Gastroesophageal sphincter (tissue), 4 donors: ENCODE results near the gene SPOP. TPM values are rescaled to one million over a fixed set of nuclear protein-coding genes. Genes with fewer than 3 reads are reported as not detected.

Experiments
- ATAC-seq: fragments of 150-250 bp; one replicate; pipeline ENCODE4 v1.9.1; 2016; ENCODE audit warnings: mild to moderate bottlenecking, moderate library complexity
- H3K27ac ChIP-seq, 4 donors: fragments of 200-600 bp; sonication (generic) in 3 of 4; 1 replicate in 3 of 4; 2 replicates in 1 of 4; pipeline ENCODE4 v1.5.1; 2016 to 2019
- H3K27me3 ChIP-seq: fragments of 200-600 bp; sonication (generic); one replicate; pipeline ENCODE4 v1.5.1; 2019
- H3K36me3 ChIP-seq, 2 donors: fragments of 200-600 bp; sonication (generic); one replicate each; pipeline ENCODE4 v1.5.1; 2019; ENCODE audit warnings: control low read depth in 1 of 2
- H3K4me1 ChIP-seq, 3 donors: fragments of 200-600 bp; sonication (generic); 1 replicate in 2 of 3; 2 replicates in 1 of 3; pipeline ENCODE4 v1.5.1; 2016 to 2019; ENCODE audit warnings: control low read depth in 2 of 3
- H3K4me3 ChIP-seq, 2 donors: fragments of 200-600 bp; sonication (generic); one replicate each; pipeline ENCODE4 v1.5.1; 2019; ENCODE audit warnings: mild to moderate bottlenecking in 1 of 2, moderate library complexity in 1 of 2
- H3K9me3 ChIP-seq, 3 donors: fragments of 200-600 bp; sonication (generic); one replicate each; pipeline ENCODE4 v1.5.1; 2017 to 2019; ENCODE audit warnings: control low read depth in 2 of 3
- EP300 ChIP-seq: sonication (generic); formaldehyde crosslinking; IDR thresholded peaks from one replicate; pipeline ENCODE4 v1.6.1; 2017; ENCODE audit warnings: antibody characterized with exemption, mild to moderate bottlenecking
- POLR2A ChIP-seq, 2 donors: fragments of 450-650 bp; IDR thresholded peaks; one replicate each; pipeline ENCODE4 v1.6.1; 2017; ENCODE audit warnings: antibody characterized with exemption in 2 of 2, mild to moderate bottlenecking in 2 of 2, moderate library complexity in 1 of 2
- POLR2AphosphoS5 ChIP-seq: sonication (generic); formaldehyde crosslinking; IDR thresholded peaks from one replicate; pipeline ENCODE4 v1.6.1; 2017; ENCODE audit warnings: antibody characterized with exemption
- WGBS, 2 donors: methylation state at CpG; one replicate each; pipeline ENCODE4 v1.1.5; 2018; ENCODE audit warnings: low coverage in 1 of 2; 5-methylcytosine and 5-hydroxymethylcytosine counted together
- total RNA-seq, 4 donors: library from RNA; depleted of rRNA; stranded (reverse); fragments of >200 nt; gene quantifications; one replicate each; pipeline ENCODE4 v1.1.0, GENCODE V29; 2016
- TF ChIP-seq, protein P1 (sequence below), 4 experiments: fragments of 200-600 bp in 2 of 4; fragments of 450-650 bp in 2 of 4; sonication (generic) in 1 of 4; IDR thresholded peaks; one replicate each; pipeline ENCODE4 v1.5.1; 2017 to 2019; ENCODE audit warnings: antibody characterized with exemption in 4 of 4, mild to moderate bottlenecking in 2 of 4, moderate library complexity in 2 of 4

Gene SPOP
- total RNA-seq, 4 donors from 2014 or later = 159 to 268 (median 176) TPM

DNA sequence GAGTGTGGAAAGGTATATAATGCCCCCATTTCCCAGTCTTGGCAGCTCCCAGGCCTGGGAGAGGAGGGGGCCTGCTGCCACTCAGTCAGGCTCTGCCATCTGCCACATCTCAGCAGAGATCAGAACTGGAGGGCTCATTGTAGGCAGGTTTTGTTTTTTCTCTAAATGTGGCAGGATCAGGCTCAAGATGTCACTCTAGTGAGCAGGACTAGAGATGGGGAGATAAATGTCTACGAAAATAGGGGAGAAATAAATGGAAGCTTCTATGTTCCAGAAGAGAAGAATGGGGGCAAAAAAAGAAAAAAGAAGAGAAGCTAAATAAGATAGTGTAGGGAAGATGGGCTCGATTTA is 88.3 kb downstream of the SPOP start:
- ATAC-seq = no peak
- no peaks in the 10 kb centered on the region for H3K4me1 ChIP-seq
- TF ChIP-seq POLR2A (IDR thresholded peaks at IDR 0.05) (no peak), EP300 (no peak), POLR2AphosphoS5 (no peak)
- TF ChIP-seq, protein P1, sequence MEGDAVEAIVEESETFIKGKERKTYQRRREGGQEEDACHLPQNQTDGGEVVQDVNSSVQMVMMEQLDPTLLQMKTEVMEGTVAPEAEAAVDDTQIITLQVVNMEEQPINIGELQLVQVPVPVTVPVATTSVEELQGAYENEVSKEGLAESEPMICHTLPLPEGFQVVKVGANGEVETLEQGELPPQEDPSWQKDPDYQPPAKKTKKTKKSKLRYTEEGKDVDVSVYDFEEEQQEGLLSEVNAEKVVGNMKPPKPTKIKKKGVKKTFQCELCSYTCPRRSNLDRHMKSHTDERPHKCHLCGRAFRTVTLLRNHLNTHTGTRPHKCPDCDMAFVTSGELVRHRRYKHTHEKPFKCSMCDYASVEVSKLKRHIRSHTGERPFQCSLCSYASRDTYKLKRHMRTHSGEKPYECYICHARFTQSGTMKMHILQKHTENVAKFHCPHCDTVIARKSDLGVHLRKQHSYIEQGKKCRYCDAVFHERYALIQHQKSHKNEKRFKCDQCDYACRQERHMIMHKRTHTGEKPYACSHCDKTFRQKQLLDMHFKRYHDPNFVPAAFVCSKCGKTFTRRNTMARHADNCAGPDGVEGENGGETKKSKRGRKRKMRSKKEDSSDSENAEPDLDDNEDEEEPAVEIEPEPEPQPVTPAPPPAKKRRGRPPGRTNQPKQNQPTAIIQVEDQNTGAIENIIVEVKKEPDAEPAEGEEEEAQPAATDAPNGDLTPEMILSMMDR (IDR thresholded peaks at IDR 0.05) = no peak
- WGBS, 2 donors = 57 to 60% methylated on average over 1 to 2 of the region's 2 CpGs
- H3K4me3 ChIP-seq = no peak overlapping the region
- peaks cover 0 to 34% of the 10 kb centered on the region in 2 donors for H3K36me3 ChIP-seq
- peak overlapping the region in 1 of 4 donors; percentile 3 for H3K27ac ChIP-seq
- H3K9me3 ChIP-seq = no peaks in the 10 kb centered on the region
- H3K27me3 ChIP-seq = no peaks in the 10 kb centered on the region

DNA sequence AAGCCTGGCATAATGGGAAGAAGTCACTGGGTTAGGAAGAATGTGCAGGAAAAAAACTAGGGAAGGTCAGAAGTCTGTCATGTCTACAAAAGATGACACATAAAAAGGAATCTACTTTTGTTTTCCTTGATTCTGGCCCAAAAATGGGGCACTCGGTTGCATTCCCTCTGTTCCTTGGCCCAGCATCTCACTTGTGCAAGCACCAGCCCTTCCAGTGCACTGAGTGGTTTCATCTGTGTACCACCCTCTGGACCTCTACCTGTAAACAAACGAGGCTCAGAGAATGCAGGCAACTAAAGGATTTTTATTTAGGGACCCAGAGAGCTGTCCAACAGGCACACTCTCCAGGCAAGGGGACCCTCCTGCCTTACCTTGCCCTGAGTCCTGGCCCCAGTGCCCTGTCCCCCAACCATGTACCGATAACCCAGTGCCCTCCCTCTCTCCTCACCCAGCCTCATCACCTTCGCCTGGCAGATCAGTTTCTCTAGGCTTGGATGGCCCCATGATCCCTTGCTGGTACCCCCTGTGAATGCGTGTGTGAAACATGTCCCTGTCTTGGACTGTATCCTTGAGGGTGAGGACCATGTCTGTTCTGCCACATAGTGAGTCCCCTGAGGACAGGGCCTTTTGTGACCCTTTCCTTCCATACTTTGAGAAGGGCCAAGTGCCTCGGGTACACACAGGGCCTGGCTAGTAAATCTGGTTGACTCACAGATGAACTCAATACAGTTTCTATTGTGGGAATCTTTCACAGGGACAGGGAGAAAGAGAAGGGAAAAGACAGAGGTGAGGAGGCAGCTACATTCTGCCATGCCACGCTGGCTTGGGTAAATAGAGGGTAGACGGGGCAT is 88.9 kb downstream of the SPOP start:
- Histone ChIP-seq H3K9me3 (no peaks in the 10 kb centered on the region), H3K27me3 (no peaks in the 10 kb centered on the region), H3K4me3 (no peak overlapping the region), H3K36me3 (peaks cover 0 to 28% of the 10 kb centered on the region in 2 donors), H3K4me1 (no peaks in the 10 kb centered on the region), H3K27ac (peak overlapping the region in 3 of 4 donors; percentile 3 to 24 (median 16))
- TF ChIP-seq, protein P1 (IDR thresholded peaks at IDR 0.05) = no peak
- TF ChIP-seq POLR2A (IDR thresholded peaks at IDR 0.05) = no peak
- no peak for TF ChIP-seq POLR2AphosphoS5
- no peak for TF ChIP-seq EP300
- ATAC-seq = no peak
- WGBS, 2 donors = 72 to 88% methylated on average over 2 to 6 of the region's 8 CpGs

DNA sequence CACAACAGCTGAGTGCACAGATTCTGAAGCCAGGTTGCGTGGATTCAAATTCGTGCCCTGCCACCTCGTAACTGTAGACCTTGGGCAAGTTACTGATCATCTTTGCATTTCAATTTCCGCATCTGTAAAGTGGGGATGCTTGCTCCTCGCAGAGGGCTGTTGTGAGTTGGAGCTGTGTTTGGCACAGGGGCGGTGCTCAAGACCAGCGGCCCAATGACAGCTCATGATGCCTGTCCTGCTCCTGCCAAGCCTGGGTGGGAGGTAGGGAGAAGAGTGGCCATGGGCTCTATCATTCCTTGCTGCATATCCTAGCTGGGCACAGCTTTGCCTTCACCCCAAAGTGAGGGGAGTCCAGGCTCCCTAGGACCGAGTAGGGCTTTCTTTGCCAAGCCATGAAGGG is 89.6 kb downstream of the SPOP start:
- H3K4me3 ChIP-seq = no peak overlapping the region
- no peaks in the 10 kb centered on the region for H3K27me3 ChIP-seq
- no peak for TF ChIP-seq POLR2AphosphoS5
- TF ChIP-seq EP300 = no peak
- no peak for TF ChIP-seq POLR2A (IDR thresholded peaks at IDR 0.05)
- TF ChIP-seq, protein P1 (IDR thresholded peaks at IDR 0.05) = no peak
- 100% methylated on average over 3 of the region's 8 CpGs; no CpG with 5 or more reads in 1 of the 2 donors for WGBS, 2 donors
- peak overlapping the region in 2 of 4 donors; percentile 16 to 24 for H3K27ac ChIP-seq
- H3K9me3 ChIP-seq = no peaks in the 10 kb centered on the region
- no peaks in the 10 kb centered on the region for H3K4me1 ChIP-seq
- peaks cover 0 to 22% of the 10 kb centered on the region in 2 donors for H3K36me3 ChIP-seq
- no peak for ATAC-seq

DNA sequence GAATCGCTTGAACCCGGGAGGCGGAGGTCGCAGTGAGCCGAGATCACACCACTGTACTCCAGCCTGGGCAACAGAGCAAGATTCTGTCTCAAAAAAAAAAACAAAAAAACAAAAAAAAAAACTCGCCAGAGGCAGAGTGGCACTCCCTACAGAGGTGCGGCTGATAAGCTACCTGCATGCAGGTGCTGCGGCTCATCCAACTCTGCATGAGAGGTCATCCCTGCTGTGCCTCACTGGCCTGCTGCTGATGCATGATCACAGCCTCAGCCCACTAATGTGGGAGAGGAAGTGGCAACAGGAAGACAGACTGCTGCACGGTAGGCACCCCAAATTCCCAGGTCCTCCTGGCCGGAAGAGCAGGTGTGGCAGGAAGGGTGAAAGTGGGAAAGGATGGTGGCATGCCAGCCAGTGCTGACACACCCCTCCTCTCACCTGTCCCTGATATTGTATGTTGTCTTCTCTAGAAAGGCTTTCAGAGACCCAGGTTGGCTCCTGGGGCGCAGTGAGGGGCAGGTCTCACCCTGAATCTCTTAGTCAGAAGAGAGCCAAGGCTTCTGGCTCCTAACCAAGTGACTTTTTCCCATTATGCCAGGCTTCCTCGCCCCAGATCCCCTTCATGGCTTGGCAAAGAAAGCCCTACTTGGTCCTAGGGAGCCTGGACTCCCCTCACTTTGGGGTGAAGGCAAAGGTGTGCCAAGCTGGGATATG is 90.4 kb downstream of the SPOP start:
- WGBS, 2 donors = 94% methylated on average over 10 of the region's 12 CpGs; no CpG with 5 or more reads in 1 of the 2 donors

More for the DNA sequence above, 90.4 kb downstream of the SPOP start:
- Histone ChIP-seq H3K4me1 (no peaks in the 10 kb centered on the region), H3K27ac (no peak overlapping the region), H3K27me3 (no peaks in the 10 kb centered on the region), H3K36me3 (peaks cover 0 to 14% of the 10 kb centered on the region in 2 donors), H3K4me3 (no peak overlapping the region), H3K9me3 (no peaks in the 10 kb centered on the region)
- no peak for ATAC-seq
- TF ChIP-seq EP300 (no peak), POLR2AphosphoS5 (no peak)
- TF ChIP-seq, protein P1 (IDR thresholded peaks at IDR 0.05) = no peak
